Measurements from ENCODE around the gene CABP7. TPM values are rescaled to one million over a fixed set of nuclear protein-coding genes. Genes with fewer than 3 reads are reported as not detected.

The CABP7 gene
- total RNA-seq, 1 donor from 2014 or later, result 0.12 TPM

GRCh38 chr22:29729161-29729560 lies 9.4 kb downstream of the CABP7 start:
- H3K9me3 Mint-ChIP-seq (ENCODE audit: low read depth), result no peaks in the 10 kb centered on the region
- H3K27me3 Mint-ChIP-seq, result peaks cover 18% of the 10 kb centered on the region
- no peaks in the 10 kb centered on the region for H3K4me1 Mint-ChIP-seq (ENCODE audit: low read depth)

GRCh38 chr22:29731058-29731850 lies 11.5 kb downstream of the CABP7 start:
- Mint-ChIP-seq H3K27me3 (peaks cover 7% of the 10 kb centered on the region), H3K4me3 (ENCODE audit: low read depth) (no peak overlapping the region), H3K36me3 (ENCODE audit: insufficient read depth) (no peaks in the 10 kb centered on the region), H3K27ac (no peak overlapping the region), H3K9me3 (ENCODE audit: low read depth) (no peaks in the 10 kb centered on the region), H3K4me1 (ENCODE audit: low read depth) (no peaks in the 10 kb centered on the region)
- no peak for TF ChIP-seq CTCF (IDR thresholded peaks at IDR 0.05; ENCODE audit: unreplicated experiment)
- DNase-seq (ENCODE audit: low spot score, unreplicated experiment), result no peak

More at GRCh38 chr22:29729161-29729560, 9.4 kb downstream of the CABP7 start:
- H3K36me3 Mint-ChIP-seq (ENCODE audit: insufficient read depth), result no peaks in the 10 kb centered on the region
- H3K27ac Mint-ChIP-seq, result peak overlapping the region; percentile 56
- no peak overlapping the region for H3K4me3 Mint-ChIP-seq (ENCODE audit: low read depth)
- DNase-seq (ENCODE audit: low spot score, unreplicated experiment), result no peak
- no peak for TF ChIP-seq CTCF (IDR thresholded peaks at IDR 0.05; ENCODE audit: unreplicated experiment)

GRCh38 chr22:29732883-29733282 lies 13.1 kb downstream of the CABP7 start:
- Mint-ChIP-seq H3K4me3 (ENCODE audit: low read depth) (no peak overlapping the region), H3K36me3 (ENCODE audit: insufficient read depth) (no peaks in the 10 kb centered on the region), H3K9me3 (ENCODE audit: low read depth) (no peaks in the 10 kb centered on the region), H3K4me1 (ENCODE audit: low read depth) (no peaks in the 10 kb centered on the region), H3K27ac (no peak overlapping the region), H3K27me3 (no peaks in the 10 kb centered on the region)
- no peak for DNase-seq (ENCODE audit: low spot score, unreplicated experiment)
- no peak for TF ChIP-seq CTCF (IDR thresholded peaks at IDR 0.05; ENCODE audit: unreplicated experiment)

- no peaks in the 10 kb centered on the region for H3K9me3 Mint-ChIP-seq (ENCODE audit: low read depth)
- H3K4me3 Mint-ChIP-seq (ENCODE audit: low read depth), result no peak overlapping the region
- no peaks in the 10 kb centered on the region for H3K36me3 Mint-ChIP-seq (ENCODE audit: insufficient read depth)
- no peak for DNase-seq (ENCODE audit: low spot score, unreplicated experiment)
- TF ChIP-seq CTCF (IDR thresholded peaks at IDR 0.05; ENCODE audit: unreplicated experiment), result no peak
- no peaks in the 10 kb centered on the region for H3K27me3 Mint-ChIP-seq
- H3K27ac Mint-ChIP-seq, result no peak overlapping the region
- H3K4me1 Mint-ChIP-seq (ENCODE audit: low read depth), result no peaks in the 10 kb centered on the region
Measured at GRCh38 chr22:29733362-29734201, 13.8 kb downstream of the CABP7 start.

- TF ChIP-seq CTCF (IDR thresholded peaks at IDR 0.05; ENCODE audit: unreplicated experiment), result no peak
- Mint-ChIP-seq H3K4me3 (ENCODE audit: low read depth) (no peak overlapping the region), H3K36me3 (ENCODE audit: insufficient read depth) (no peaks in the 10 kb centered on the region), H3K27ac (no peak overlapping the region), H3K27me3 (no peaks in the 10 kb centered on the region), H3K4me1 (ENCODE audit: low read depth) (no peaks in the 10 kb centered on the region), H3K9me3 (ENCODE audit: low read depth) (no peaks in the 10 kb centered on the region)
- no peak for DNase-seq (ENCODE audit: low spot score, unreplicated experiment)
Measured at GRCh38 chr22:29734406-29734805, 14.6 kb downstream of the CABP7 start.
